ENCODE data around the gene DBP. TPM values are rescaled to one million over a fixed set of nuclear protein-coding genes. Genes with fewer than 3 reads are reported as not detected.

Gene DBP
- total RNA-seq, 1 experiment from 2014 or later, result 9.3 TPM

GRCh38 chr19:48613024-48613851, 23.9 kb downstream of the DBP start:
- Histone ChIP-seq H3K4me3 (no peak overlapping the region), H3K36me3 (peaks cover 42% of the 10 kb centered on the region), H3K9me3 (no peaks in the 10 kb centered on the region), H3K27me3 (no peaks in the 10 kb centered on the region)
- no peak for DNase-seq

DNA sequence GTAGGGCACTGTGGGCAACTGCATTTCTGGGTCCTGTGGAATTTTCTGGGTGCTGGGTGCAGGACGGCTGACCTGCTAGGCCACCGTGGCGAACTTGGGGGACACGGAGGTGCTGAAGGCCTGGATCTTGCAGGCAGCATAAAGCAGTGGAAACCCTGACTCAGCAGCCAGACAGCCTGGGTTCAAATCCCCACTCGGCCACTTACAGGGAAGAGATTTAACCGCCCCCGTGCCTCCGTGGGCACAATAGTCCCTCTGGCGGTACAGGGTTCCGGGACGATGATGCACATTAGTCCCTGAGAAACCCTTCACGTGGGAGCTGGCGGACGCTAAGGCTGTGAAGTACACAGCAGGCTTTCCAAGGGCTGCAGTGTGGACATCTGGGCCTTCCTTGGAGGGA, 25.3 kb downstream of the DBP start:
- H3K9me3 ChIP-seq, result no peaks in the 10 kb centered on the region
- no peak overlapping the region for H3K4me3 ChIP-seq
- H3K27me3 ChIP-seq, result no peaks in the 10 kb centered on the region
- DNase-seq, result no peak
- peaks cover 28% of the 10 kb centered on the region for H3K36me3 ChIP-seq

- no peak for DNase-seq
- no peak overlapping the region for H3K4me3 ChIP-seq
- H3K27me3 ChIP-seq, result no peaks in the 10 kb centered on the region
- H3K36me3 ChIP-seq, result peaks cover 6% of the 10 kb centered on the region
- H3K9me3 ChIP-seq, result no peaks in the 10 kb centered on the region
These were observed 27.5 kb downstream of the DBP start for GRCh38 chr19:48609571-48610108.

- Histone ChIP-seq H3K4me3 (no peak overlapping the region), H3K36me3 (no peaks in the 10 kb centered on the region), H3K9me3 (no peaks in the 10 kb centered on the region), H3K27me3 (no peaks in the 10 kb centered on the region)
- peak; percentile 60 for DNase-seq
These were observed 28.3 kb downstream of the DBP start for GRCh38 chr19:48608798-48609263.

DNA sequence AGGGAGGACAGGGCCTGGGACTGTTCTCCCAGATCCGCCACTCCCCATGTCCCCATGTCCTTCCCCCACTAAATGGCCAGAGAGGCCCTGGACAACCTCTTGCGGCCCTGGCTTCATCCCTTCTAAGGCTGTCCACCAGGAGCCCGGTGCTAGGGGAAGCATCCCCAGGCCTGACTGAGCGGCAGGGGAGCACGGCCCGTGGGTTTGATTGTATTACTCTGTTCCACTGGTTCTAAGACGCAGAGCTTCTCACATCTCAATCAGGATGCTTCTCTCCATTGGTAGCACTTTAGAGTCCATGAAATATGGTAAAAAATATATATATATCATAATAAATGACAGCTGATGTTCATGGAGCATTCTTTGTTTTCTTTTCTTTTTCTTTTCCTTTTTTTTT, 29.8 kb downstream of the DBP start:
- H3K9me3 ChIP-seq, result no peaks in the 10 kb centered on the region
- no peaks in the 10 kb centered on the region for H3K36me3 ChIP-seq
- DNase-seq, result no peak
- no peak overlapping the region for H3K4me3 ChIP-seq
- H3K27me3 ChIP-seq, result no peaks in the 10 kb centered on the region

DNA sequence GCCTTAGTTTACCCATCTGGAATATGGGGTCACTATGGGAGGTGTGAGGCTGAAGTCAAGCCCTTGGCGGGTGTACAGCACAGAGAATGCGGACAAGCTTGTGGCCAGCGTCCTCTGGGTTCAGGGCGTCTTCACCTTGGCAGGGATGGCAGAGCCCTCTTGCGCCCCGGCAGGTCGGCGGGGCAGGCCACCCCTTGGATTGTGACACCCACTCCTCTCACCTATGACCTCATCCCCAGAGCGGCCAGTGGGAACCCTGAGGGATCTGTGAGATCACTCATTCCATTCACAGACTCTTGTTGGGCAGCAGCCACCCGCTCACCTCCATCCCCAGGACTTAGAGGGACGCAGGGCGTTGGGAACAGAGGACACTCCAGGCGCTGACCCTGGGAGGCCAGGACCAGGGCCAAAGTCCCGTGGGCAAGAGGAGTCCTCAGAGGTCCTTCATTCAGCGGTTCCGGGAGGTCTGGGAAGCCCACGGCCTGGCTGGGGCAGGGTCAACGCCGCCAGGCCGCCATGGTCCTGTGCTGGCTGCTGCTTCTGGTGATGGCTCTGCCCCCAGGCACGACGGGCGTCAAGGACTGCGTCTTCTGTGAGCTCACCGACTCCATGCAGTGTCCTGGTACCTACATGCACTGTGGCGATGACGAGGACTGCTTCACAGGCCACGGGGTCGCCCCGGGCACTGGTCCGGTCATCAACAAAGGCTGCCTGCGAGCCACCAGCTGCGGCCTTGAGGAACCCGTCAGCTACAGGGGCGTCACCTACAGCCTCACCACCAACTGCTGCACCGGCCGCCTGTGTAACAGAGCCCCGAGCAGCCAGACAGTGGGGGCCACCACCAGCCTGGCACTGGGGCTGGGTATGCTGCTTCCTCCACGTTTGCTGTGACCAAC, 30.5 kb downstream of the DBP start, which contains the start of gene SPACA4:
SPACA4 (plus strand) TSS at position 280 of the 896 bp plus-strand sequence; CDS start at position 517, 237 bp downstream.
- Histone ChIP-seq H3K27me3 (no peaks in the 10 kb centered on the region), H3K9me3 (no peaks in the 10 kb centered on the region), H3K36me3 (no peaks in the 10 kb centered on the region), H3K4me3 (no peak within 1 kb of the TSS)
- no peak for DNase-seq

DNA sequence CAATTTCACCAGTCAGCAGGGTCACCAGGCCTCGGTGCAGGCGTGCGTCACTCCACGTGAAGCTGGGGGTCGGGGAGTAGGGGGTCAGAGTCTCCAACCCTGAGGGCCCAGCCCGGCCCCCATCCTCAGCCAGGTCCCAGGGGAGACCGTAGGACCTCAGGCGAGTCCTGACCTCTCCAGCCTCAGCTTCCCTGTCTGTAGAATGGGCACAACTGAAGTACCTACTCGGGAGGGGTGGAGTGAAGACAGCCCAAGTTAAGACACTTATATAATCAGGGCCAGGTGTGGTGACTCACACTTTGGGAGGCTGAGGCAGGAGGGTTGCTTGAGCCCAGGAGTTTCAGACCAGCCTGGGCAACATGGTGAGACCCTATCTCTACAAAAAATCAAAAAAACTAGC, 33.3 kb downstream of the DBP start:
- no peak for DNase-seq
- H3K27me3 ChIP-seq, result 0 out of 2 replicates have a peak, but pooled peaks cover 2% of the 10 kb centered on the region
- H3K36me3 ChIP-seq, result no peaks in the 10 kb centered on the region
- H3K9me3 ChIP-seq, result no peaks in the 10 kb centered on the region
- no peak overlapping the region for H3K4me3 ChIP-seq

DNA sequence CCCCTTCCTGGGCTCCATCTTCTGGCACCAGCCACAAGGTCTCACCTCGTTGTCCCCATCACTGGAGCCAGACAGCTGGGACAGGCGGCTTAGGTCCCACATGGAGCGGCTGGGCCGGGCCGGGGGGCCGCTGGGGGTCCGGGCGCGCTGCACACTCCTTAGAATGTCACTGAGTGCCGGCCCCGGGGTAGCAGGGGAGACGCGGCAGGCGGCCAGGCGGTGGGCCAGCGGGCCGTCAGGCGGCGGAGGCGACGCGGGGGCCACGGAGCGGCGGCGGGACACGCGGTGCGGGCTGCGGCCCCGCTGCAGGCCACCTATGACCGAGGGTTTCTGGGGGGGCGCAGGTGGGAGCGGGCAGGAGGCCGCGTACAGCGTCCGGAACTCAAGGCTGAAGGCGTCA, 33.7 kb downstream of the DBP start:
- 0 out of 2 replicates have a peak, but pooled peaks cover 2% of the 10 kb centered on the region for H3K27me3 ChIP-seq
- no peak overlapping the region for H3K4me3 ChIP-seq
- H3K9me3 ChIP-seq, result no peaks in the 10 kb centered on the region
- no peaks in the 10 kb centered on the region for H3K36me3 ChIP-seq
- no peak for DNase-seq

DNA sequence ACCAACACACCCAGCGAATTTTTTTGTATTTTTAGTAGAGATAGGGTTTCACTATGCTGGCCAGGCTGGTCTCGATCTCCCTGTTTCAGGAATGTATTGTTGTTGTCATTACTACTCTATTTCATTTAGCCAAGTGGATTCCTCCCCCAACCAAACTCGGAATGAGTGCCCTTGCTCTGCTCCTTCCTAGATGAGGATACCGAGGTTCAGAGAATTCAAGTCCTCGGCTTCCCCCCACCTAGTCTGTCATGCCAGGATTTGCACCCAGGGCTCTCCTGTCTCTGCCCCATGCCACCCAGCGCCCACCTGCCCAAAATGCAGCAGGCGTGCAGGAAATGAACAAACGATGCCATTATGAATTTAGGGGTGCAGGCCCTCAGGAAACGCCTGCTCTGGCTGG, 34.2 kb downstream of the DBP start:
- Histone ChIP-seq H3K4me3 (no peak overlapping the region), H3K27me3 (0 out of 2 replicates have a peak, but pooled peaks cover 2% of the 10 kb centered on the region), H3K36me3 (no peaks in the 10 kb centered on the region), H3K9me3 (no peaks in the 10 kb centered on the region)
- DNase-seq, result no peak

- Histone ChIP-seq H3K27me3 (0 out of 2 replicates have a peak, but pooled peaks cover 2% of the 10 kb centered on the region), H3K9me3 (no peaks in the 10 kb centered on the region), H3K4me3 (no peak overlapping the region), H3K36me3 (no peaks in the 10 kb centered on the region)
- DNase-seq, result no peak
These were observed 36.3 kb downstream of the DBP start for GRCh38 chr19:48600679-48601417.

GRCh38 chr19:48598996-48599700, 38.0 kb downstream of the DBP start:
- H3K9me3 ChIP-seq, result no peaks in the 10 kb centered on the region
- no peak overlapping the region for H3K4me3 ChIP-seq
- DNase-seq, result no peak
- no peaks in the 10 kb centered on the region for H3K36me3 ChIP-seq
- 0 out of 2 replicates have a peak, but pooled peaks cover 2% of the 10 kb centered on the region for H3K27me3 ChIP-seq

DNA sequence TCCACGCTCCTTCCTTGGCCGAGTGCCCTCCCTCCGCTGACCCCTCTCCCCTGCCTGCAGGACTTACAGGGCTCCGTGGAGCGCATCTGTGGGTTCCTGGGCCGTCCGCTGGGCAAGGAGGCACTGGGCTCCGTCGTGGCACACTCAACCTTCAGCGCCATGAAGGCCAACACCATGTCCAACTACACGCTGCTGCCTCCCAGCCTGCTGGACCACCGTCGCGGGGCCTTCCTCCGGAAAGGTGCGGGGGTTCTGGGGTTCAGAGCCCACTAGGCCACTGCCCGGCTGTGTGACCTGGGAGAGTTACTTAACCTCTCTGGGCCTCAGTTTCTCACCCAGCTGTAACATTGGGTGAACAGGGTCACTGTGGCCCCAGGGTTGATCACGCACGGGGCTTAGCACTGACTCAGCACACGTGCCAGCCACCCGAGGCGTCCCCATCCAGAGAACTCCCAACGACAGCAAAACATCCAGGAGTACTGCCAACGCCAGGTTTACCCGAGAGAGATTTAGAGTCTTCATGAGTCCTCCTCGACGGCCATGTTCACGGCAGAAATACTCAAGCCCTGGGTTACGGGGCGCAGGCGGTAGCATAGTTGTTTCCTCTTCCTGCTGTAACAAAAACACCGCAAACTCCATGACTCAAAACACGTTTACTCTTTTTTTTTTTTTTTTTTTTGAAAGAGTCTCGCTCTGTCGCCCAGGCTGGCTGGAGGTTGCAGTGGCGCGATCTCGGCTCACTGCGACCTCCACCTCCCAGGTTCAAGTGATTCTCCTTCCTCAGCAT, 40.3 kb downstream of the DBP start:
- H3K36me3 ChIP-seq, result no peaks in the 10 kb centered on the region
- H3K4me3 ChIP-seq, result no peak overlapping the region
- H3K27me3 ChIP-seq, result 0 out of 2 replicates have a peak, but pooled peaks cover 2% of the 10 kb centered on the region
- DNase-seq, result no peak
- no peaks in the 10 kb centered on the region for H3K9me3 ChIP-seq

- no peaks in the 10 kb centered on the region for H3K9me3 ChIP-seq
- H3K4me3 ChIP-seq, result no peak overlapping the region
- no peak for DNase-seq
- H3K27me3 ChIP-seq, result 0 out of 2 replicates have a peak, but pooled peaks cover 2% of the 10 kb centered on the region
- no peaks in the 10 kb centered on the region for H3K36me3 ChIP-seq
These were observed 40.9 kb downstream of the DBP start for GRCh38 chr19:48596237-48596636.

DNA sequence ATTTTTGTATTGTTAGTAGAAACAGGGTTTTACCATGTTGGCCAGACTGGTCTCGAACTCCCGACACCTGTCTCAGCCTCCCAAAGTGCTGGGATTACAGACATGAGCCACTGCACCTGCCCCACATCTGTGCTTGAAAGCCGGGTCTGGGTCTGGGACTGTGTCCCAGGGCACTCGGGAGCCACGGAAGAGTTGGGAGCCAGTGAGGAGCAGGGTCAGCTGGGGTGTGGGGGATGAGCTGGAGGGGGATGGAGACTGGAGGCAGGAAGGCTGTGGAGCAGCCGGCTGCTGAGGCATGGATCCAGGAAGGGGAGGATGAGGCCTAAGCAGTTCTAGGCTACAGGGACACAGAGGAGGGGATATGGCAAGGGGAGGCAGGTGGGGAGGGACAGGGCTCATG, 41.3 kb downstream of the DBP start:
- Histone ChIP-seq H3K36me3 (no peaks in the 10 kb centered on the region), H3K27me3 (0 out of 2 replicates have a peak, but pooled peaks cover 2% of the 10 kb centered on the region), H3K4me3 (no peak overlapping the region), H3K9me3 (no peaks in the 10 kb centered on the region)
- DNase-seq, result no peak

DNA sequence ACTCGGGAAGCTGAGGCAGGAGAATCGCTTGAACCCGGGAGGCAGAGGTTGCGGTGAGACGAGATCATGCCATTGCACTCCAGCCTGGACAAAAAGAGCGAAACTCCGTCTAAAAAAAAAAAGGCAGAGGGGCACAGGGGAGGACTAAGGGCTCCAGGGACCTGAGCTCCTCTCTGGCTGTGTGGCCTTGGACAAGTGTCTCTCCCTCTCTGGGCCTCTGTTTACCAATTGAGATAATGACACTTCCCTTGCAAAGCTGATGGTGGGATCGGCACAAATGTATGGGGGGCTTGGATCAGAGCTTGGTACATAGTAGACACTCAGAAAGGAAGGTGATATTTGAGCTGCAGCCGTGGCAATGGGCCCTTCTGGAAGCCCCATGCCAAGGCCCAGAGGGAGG, 42.0 kb downstream of the DBP start:
- Histone ChIP-seq H3K4me3 (no peak overlapping the region), H3K9me3 (no peaks in the 10 kb centered on the region), H3K27me3 (0 out of 2 replicates have a peak, but pooled peaks cover 2% of the 10 kb centered on the region), H3K36me3 (no peaks in the 10 kb centered on the region)
- no peak for DNase-seq

Measured in MG63 (cell line).